Neutrophil (primary cell): ENCODE measurements around the gene MCC.

Experiments used
- H3K27ac ChIP-seq: fragments of 200-600 bp; sonication (generic); 2 replicates; pipeline ENCODE4 v1.5.1; 2016; ENCODE audit warnings: mild to moderate bottlenecking, moderate library complexity
- H3K27me3 ChIP-seq: fragments of 200-600 bp; sonication (generic); 2 replicates; pipeline ENCODE4 v1.6.0; 2016; ENCODE audit warnings: mild to moderate bottlenecking
- H3K36me3 ChIP-seq: fragments of 200-600 bp; sonication (generic); 2 replicates; pipeline ENCODE4 v1.5.1; 2017
- H3K4me1 ChIP-seq, 2 experiments: fragments of 200-600 bp in 1 of 2; sonication (generic) in 1 of 2; 1 replicate in 1 of 2; 2 replicates in 1 of 2; pipeline versions ENCODE4 v1.5.1 to v1.6.1; 2013 to 2016; ENCODE audit warnings: low read depth in 1 of 2, low read length in 1 of 2, mild to moderate bottlenecking in 1 of 2, moderate library complexity in 1 of 2; ENCODE audit not compliant: control insufficient read depth in 1 of 2, insufficient read depth in 1 of 2
- H3K4me3 ChIP-seq, 2 experiments: fragments of 200-600 bp in 1 of 2; sonication (generic) in 1 of 2; 1 replicate in 1 of 2; 2 replicates in 1 of 2; pipeline ENCODE4 v1.5.1; 2013 to 2016; ENCODE audit warnings: low read depth in 1 of 2, low read length in 1 of 2, mild to moderate bottlenecking in 1 of 2, moderate library complexity in 1 of 2
- H3K9me3 ChIP-seq: fragments of 200-600 bp; sonication (generic); 2 replicates; pipeline ENCODE4 v1.5.1; 2016
- CTCF ChIP-seq: fragments of 200-600 bp; sonication (generic); IDR thresholded peaks from 2 replicates; pipeline ENCODE4 v1.5.1; 2016; ENCODE audit warnings: antibody characterized with exemption

MCC gene

GRCh38 chr5:113029614-113030013 is 458.6 kb downstream of the MCC start:
- TF ChIP-seq CTCF, result no peak
- Histone ChIP-seq H3K27ac (no peak overlapping the region), H3K27me3 (no peaks in the 10 kb centered on the region), H3K36me3 (peaks cover 39% of the 10 kb centered on the region), H3K4me3 (no peak overlapping the region), H3K9me3 (no peaks in the 10 kb centered on the region), H3K4me1 (no peaks in the 10 kb centered on the region)

GRCh38 chr5:113027431-113027830 is 460.8 kb downstream of the MCC start:
- H3K27me3 ChIP-seq, result no peaks in the 10 kb centered on the region
- H3K36me3 ChIP-seq, result peaks cover 55% of the 10 kb centered on the region
- no peak overlapping the region for H3K27ac ChIP-seq
- H3K9me3 ChIP-seq, result no peaks in the 10 kb centered on the region
- H3K4me3 ChIP-seq, result no peak overlapping the region
- peaks cover 3 to 6% of the 10 kb centered on the region in 2 experiments for H3K4me1 ChIP-seq
- no peak for TF ChIP-seq CTCF

GRCh38 chr5:113027015-113027414 is 461.2 kb downstream of the MCC start:
- TF ChIP-seq CTCF, result no peak
- Histone ChIP-seq H3K27ac (no peak overlapping the region), H3K27me3 (no peaks in the 10 kb centered on the region)

GRCh38 chr5:113026211-113026610 is 462.0 kb downstream of the MCC start:
- H3K4me1 ChIP-seq, result peaks cover 4 to 10% of the 10 kb centered on the region in 2 experiments
- no peak overlapping the region for H3K27ac ChIP-seq
- no peaks in the 10 kb centered on the region for H3K9me3 ChIP-seq
- H3K4me3 ChIP-seq, result no peak overlapping the region
- TF ChIP-seq CTCF, result no peak
- H3K36me3 ChIP-seq, result peaks cover 64% of the 10 kb centered on the region
- no peaks in the 10 kb centered on the region for H3K27me3 ChIP-seq

More at GRCh38 chr5:113027015-113027414, 461.2 kb downstream of the MCC start:
- Histone ChIP-seq H3K9me3 (no peaks in the 10 kb centered on the region), H3K4me1 (peaks cover 4 to 10% of the 10 kb centered on the region in 2 experiments), H3K4me3 (no peak overlapping the region), H3K36me3 (peaks cover 59% of the 10 kb centered on the region)

- Histone ChIP-seq H3K9me3 (no peaks in the 10 kb centered on the region), H3K4me1 (peaks cover 4 to 10% of the 10 kb centered on the region in 2 experiments), H3K36me3 (peaks cover 70% of the 10 kb centered on the region), H3K4me3 (no peak overlapping the region), H3K27me3 (no peaks in the 10 kb centered on the region), H3K27ac (no peak overlapping the region)
- TF ChIP-seq CTCF, result no peak
Observed at GRCh38 chr5:113025596-113025995, 462.7 kb downstream of the MCC start.
